ENCODE results near the gene ECT2L. TPM values are rescaled to one million over a fixed set of nuclear protein-coding genes. Genes with fewer than 3 reads are reported as not detected.
A peak's percentile ranks its signal among the peaks of the same experiment; 100 is the strongest.

The ECT2L gene
- total RNA-seq, 1 experiment from 2014 or later: not detected

- no peak overlapping the region for H3K4me3 ChIP-seq (ENCODE audit: low read depth, low read length, poor library complexity, severe bottlenecking)
- intact Hi-C loops (cut with micrococcal nuclease; ENCODE audit: unreplicated experiment): no loop called here
- ChIA-PET POLR2A (ENCODE audit: low non-redundant PET) (no interaction called here), CTCF (no interaction called here)
- no peak for DNase-seq (ENCODE audit: low spot score)
- no peaks in the 10 kb centered on the region for H3K4me1 ChIP-seq (ENCODE audit: insufficient read depth, low read length, poor library complexity, severe bottlenecking)
- H3K27ac ChIP-seq (ENCODE audit: low read depth, low read length, poor library complexity, severe bottlenecking): no peak overlapping the region
- H3K36me3 ChIP-seq (ENCODE audit: insufficient read depth, low read length, poor library complexity, severe bottlenecking): no peaks in the 10 kb centered on the region
- no peak for TF ChIP-seq EZH2 (IDR thresholded peaks at IDR 0.05; ENCODE audit: borderline replicate concordance, low read depth, low read length, poor library complexity, severe bottlenecking)
- no peak for TF ChIP-seq CTCF (conservative IDR thresholded peaks at IDR 0.05; ENCODE audit: low read depth, low read length)
- H3K27me3 ChIP-seq (replicated peaks; ENCODE audit: insufficient read depth, low read depth, low read length, poor library complexity): no peaks in the 10 kb centered on the region
- no TSS peak for BruUV-seq (replicated peaks)
- H3K9me3 ChIP-seq (ENCODE audit: low read depth, low read length, poor library complexity, severe bottlenecking): no peaks in the 10 kb centered on the region
These were observed 2.0 kb downstream of the ECT2L start for GRCh38 chr6:138797806-138798446.

GRCh38 chr6:138800377-138801150 lies 4.7 kb downstream of the ECT2L start:
- ChIA-PET CTCF (no interaction called here), POLR2A (ENCODE audit: low non-redundant PET) (no interaction called here)
- intact Hi-C loops (cut with micrococcal nuclease; ENCODE audit: unreplicated experiment): no loop called here
- Histone ChIP-seq H3K9me3 (ENCODE audit: low read depth, low read length, poor library complexity, severe bottlenecking) (no peaks in the 10 kb centered on the region), H3K4me3 (ENCODE audit: low read depth, low read length, poor library complexity, severe bottlenecking) (no peak overlapping the region), H3K27me3 (replicated peaks; ENCODE audit: insufficient read depth, low read depth, low read length, poor library complexity) (no peaks in the 10 kb centered on the region), H3K36me3 (ENCODE audit: insufficient read depth, low read length, poor library complexity, severe bottlenecking) (no peaks in the 10 kb centered on the region), H3K27ac (ENCODE audit: low read depth, low read length, poor library complexity, severe bottlenecking) (no peak overlapping the region), H3K4me1 (ENCODE audit: insufficient read depth, low read length, poor library complexity, severe bottlenecking) (no peaks in the 10 kb centered on the region)
- DNase-seq (ENCODE audit: low spot score): peak; percentile 19
- BruUV-seq (replicated peaks): no TSS peak
- no peak for TF ChIP-seq EZH2 (IDR thresholded peaks at IDR 0.05; ENCODE audit: borderline replicate concordance, low read depth, low read length, poor library complexity, severe bottlenecking)

- ChIA-PET POLR2A (ENCODE audit: low non-redundant PET) (no interaction called here), CTCF (no interaction called here)
- intact Hi-C loops (cut with micrococcal nuclease; ENCODE audit: unreplicated experiment): no loop called here
- Histone ChIP-seq H3K27me3 (replicated peaks; ENCODE audit: insufficient read depth, low read depth, low read length, poor library complexity) (no peaks in the 10 kb centered on the region), H3K4me3 (ENCODE audit: low read depth, low read length, poor library complexity, severe bottlenecking) (no peak overlapping the region), H3K4me1 (ENCODE audit: insufficient read depth, low read length, poor library complexity, severe bottlenecking) (no peaks in the 10 kb centered on the region), H3K9me3 (ENCODE audit: low read depth, low read length, poor library complexity, severe bottlenecking) (no peaks in the 10 kb centered on the region), H3K36me3 (ENCODE audit: insufficient read depth, low read length, poor library complexity, severe bottlenecking) (no peaks in the 10 kb centered on the region), H3K27ac (ENCODE audit: low read depth, low read length, poor library complexity, severe bottlenecking) (no peak overlapping the region)
- BruUV-seq (replicated peaks): no TSS peak
- DNase-seq (ENCODE audit: low spot score): no peak
- TF ChIP-seq CTCF (conservative IDR thresholded peaks at IDR 0.05; ENCODE audit: low read depth, low read length): no peak
These were observed 7.4 kb downstream of the ECT2L start for GRCh38 chr6:138803331-138803730.
